GM19240 (cell line): ENCODE measurements around the gene LAMA1.

Source experiments
- DNase-seq: peaks from one replicate; pipeline ENCODE4 v3.0.0; 2011; ENCODE audit warnings: low spot score; ENCODE audit not compliant: insufficient read length

The LAMA1 gene

GRCh38 chr18:7059276-7059675 lies 58.3 kb downstream of the LAMA1 start:
- no peak for DNase-seq

GRCh38 chr18:7056026-7056425 lies 61.6 kb downstream of the LAMA1 start:
- no peak for DNase-seq

GRCh38 chr18:7049951-7050350 lies 67.6 kb downstream of the LAMA1 start:
- DNase-seq, result no peak

- DNase-seq, result no peak
Measured at GRCh38 chr18:7048081-7048480, 69.5 kb downstream of the LAMA1 start.

GRCh38 chr18:7047336-7047735 lies 70.3 kb downstream of the LAMA1 start:
- no peak for DNase-seq

GRCh38 chr18:7038330-7038851 lies 79.2 kb downstream of the LAMA1 start:
- DNase-seq, result no peak

GRCh38 chr18:7037470-7037869 lies 80.1 kb downstream of the LAMA1 start:
- DNase-seq, result no peak

GRCh38 chr18:7035807-7036206 lies 81.8 kb downstream of the LAMA1 start:
- no peak for DNase-seq

- no peak for DNase-seq
Measured at GRCh38 chr18:7034924-7035323, 82.7 kb downstream of the LAMA1 start.

GRCh38 chr18:7032537-7032936 lies 85.1 kb downstream of the LAMA1 start:
- no peak for DNase-seq

- DNase-seq, result no peak
Measured at GRCh38 chr18:7028625-7029024, 89.0 kb downstream of the LAMA1 start.

GRCh38 chr18:7025194-7025593 lies 92.4 kb downstream of the LAMA1 start:
- no peak for DNase-seq

- DNase-seq, result no peak
Measured at GRCh38 chr18:7023581-7023980, 94.0 kb downstream of the LAMA1 start.

GRCh38 chr18:7023063-7023580 lies 94.5 kb downstream of the LAMA1 start:
- no peak for DNase-seq

- DNase-seq, result no peak
Measured at GRCh38 chr18:7021994-7022840, 95.4 kb downstream of the LAMA1 start.

GRCh38 chr18:7020995-7021777 lies 96.4 kb downstream of the LAMA1 start:
- no peak for DNase-seq

GRCh38 chr18:7017013-7017412 lies 100.6 kb downstream of the LAMA1 start:
- no peak for DNase-seq

GRCh38 chr18:7011142-7011541 lies 106.5 kb downstream of the LAMA1 start:
- DNase-seq, result no peak

- no peak for DNase-seq
Measured at GRCh38 chr18:7004009-7004408, 113.6 kb downstream of the LAMA1 start.

- no peak for DNase-seq
Measured at GRCh38 chr18:7002107-7002506, 115.5 kb downstream of the LAMA1 start.

- no peak for DNase-seq
Measured at GRCh38 chr18:7000484-7001096, 117.0 kb downstream of the LAMA1 start.

- DNase-seq, result no peak
Measured at GRCh38 chr18:6997808-6998207, 119.8 kb downstream of the LAMA1 start.
